ENCODE results near the gene TSC2. TPM values are rescaled to one million over a fixed set of nuclear protein-coding genes. Genes with fewer than 3 reads are reported as not detected.
A peak's percentile ranks its signal among the peaks of the same experiment; 100 is the strongest.

TSC2 gene
- total RNA-seq, 1 experiment from 2014 or later = 166 TPM

- ChIA-PET POLR2A (ENCODE audit: unreplicated experiment) (interaction anchor here (0.6 kb wide), 2 partner anchors 70 to 180 kb away, joined by 3 read pairs; partner anchors contain the start of genes PGP and RPS2), CTCF (no interaction called here)
- intact Hi-C loops (cut with micrococcal nuclease; ENCODE audit: unreplicated experiment) = loop anchor here (1.0 kb wide), 1 partner anchor 8 kb away; no protein-coding TSS in a partner anchor
- TF ChIP-seq CTCF (conservative IDR thresholded peaks at IDR 0.05) = no peak
- no peak for TF ChIP-seq EZH2 (IDR thresholded peaks at IDR 0.05; ENCODE audit: low read depth)
- Histone ChIP-seq H3K4me1 (replicated peaks; ENCODE audit: insufficient read depth) (peaks cover 15% of the 10 kb centered on the region), H3K27me3 (ENCODE audit: insufficient read depth, low read depth) (no peaks in the 10 kb centered on the region), H3K9me3 (ENCODE audit: insufficient read depth, low read depth) (no peaks in the 10 kb centered on the region), H3K79me2 (ENCODE audit: low read depth) (no peaks in the 10 kb centered on the region), H3K4me3 (no peak overlapping the region), H3K9me2 (ENCODE audit: insufficient read depth) (no peaks in the 10 kb centered on the region), H2AFZ (no peak overlapping the region), H3K27ac (no peak overlapping the region), H3K36me3 (ENCODE audit: low read depth) (no peaks in the 10 kb centered on the region), H3K4me2 (no peak overlapping the region), H4K20me1 (ENCODE audit: insufficient read depth) (no peaks in the 10 kb centered on the region), H3F3A (ENCODE audit: insufficient read depth, low read depth) (peaks cover 3% of the 10 kb centered on the region; the same call in 1 of the 2 replicates)
- BruUV-seq (replicated peaks) = TSS peak; percentile 69
- no peak for DNase-seq
Measured at GRCh38 chr16:2034696-2035430, 12.9 kb upstream of the TSC2 start.

- Histone ChIP-seq H3K27me3 (ENCODE audit: insufficient read depth, low read depth) (no peaks in the 10 kb centered on the region), H3K9me2 (ENCODE audit: insufficient read depth) (no peaks in the 10 kb centered on the region), H2AFZ (no peak overlapping the region), H3K79me2 (ENCODE audit: low read depth) (no peaks in the 10 kb centered on the region), H3K4me1 (replicated peaks; ENCODE audit: insufficient read depth) (peaks cover 23% of the 10 kb centered on the region), H3K4me3 (no peak overlapping the region), H3K4me2 (no peak overlapping the region), H3K36me3 (ENCODE audit: low read depth) (no peaks in the 10 kb centered on the region), H4K20me1 (ENCODE audit: insufficient read depth) (no peaks in the 10 kb centered on the region), H3F3A (ENCODE audit: insufficient read depth, low read depth) (peaks cover 10% of the 10 kb centered on the region), H3K27ac (no peak overlapping the region), H3K9me3 (ENCODE audit: insufficient read depth, low read depth) (no peaks in the 10 kb centered on the region)
- no TSS peak for BruUV-seq (replicated peaks)
- ChIA-PET CTCF (interaction anchor here (0.7 to 0.8 kb wide), 2 partner anchors 12 to 58 kb away, joined by 3 read pairs; partner anchors contain the start of genes NTHL1 and TSC2), POLR2A (ENCODE audit: unreplicated experiment) (interaction anchor here (0.6 to 0.7 kb wide), 4 partner anchors 43 to 179 kb away, joined by 3 read pairs; partner anchors contain the start of genes PGP, RPS2 and TBL3)
- intact Hi-C loops (cut with micrococcal nuclease; ENCODE audit: unreplicated experiment) = loop anchor here (1.0 kb wide), 1 partner anchor 8 kb away; no protein-coding TSS in a partner anchor
- TF ChIP-seq EZH2 (IDR thresholded peaks at IDR 0.05; ENCODE audit: low read depth) (no peak), CTCF (conservative IDR thresholded peaks at IDR 0.05) (no peak)
- peak in 1 of 2 experiments; percentile 97 for DNase-seq
Measured at GRCh38 chr16:2035431-2036199, 12.2 kb upstream of the TSC2 start.

GRCh38 chr16:2036200-2036966 lies 11.4 kb upstream of the TSC2 start:
- H3K79me2 ChIP-seq (ENCODE audit: low read depth) = no peaks in the 10 kb centered on the region
- no peak overlapping the region for H2AFZ ChIP-seq
- TF ChIP-seq EZH2 (IDR thresholded peaks at IDR 0.05; ENCODE audit: low read depth) = no peak
- TF ChIP-seq CTCF (conservative IDR thresholded peaks at IDR 0.05) = no peak
- H3K4me1 ChIP-seq (replicated peaks; ENCODE audit: insufficient read depth) = peaks cover 30% of the 10 kb centered on the region
- peaks cover 18% of the 10 kb centered on the region for H3F3A ChIP-seq (ENCODE audit: insufficient read depth, low read depth)
- no peaks in the 10 kb centered on the region for H4K20me1 ChIP-seq (ENCODE audit: insufficient read depth)
- intact Hi-C loops (cut with micrococcal nuclease; ENCODE audit: unreplicated experiment) = no loop called here
- no peaks in the 10 kb centered on the region for H3K36me3 ChIP-seq (ENCODE audit: low read depth)
- ChIA-PET CTCF (interaction anchor here (0.8 kb wide), 1 partner anchor 11 kb away, joined by 3 read pairs; the partner anchor contains the start of genes NTHL1 and TSC2), POLR2A (ENCODE audit: unreplicated experiment) (interaction anchor here (0.6 to 0.7 kb wide), 2 partner anchors 64 to 71 kb away, joined by 3 read pairs; partner anchors contain the start of genes RPS2 and TBL3)
- no peak overlapping the region for H3K4me2 ChIP-seq
- no peaks in the 10 kb centered on the region for H3K9me2 ChIP-seq (ENCODE audit: insufficient read depth)
- BruUV-seq (replicated peaks) = no TSS peak
- no peak overlapping the region for H3K4me3 ChIP-seq
- no peak overlapping the region for H3K27ac ChIP-seq
- DNase-seq = no peak
- no peaks in the 10 kb centered on the region for H3K27me3 ChIP-seq (ENCODE audit: insufficient read depth, low read depth)
- no peaks in the 10 kb centered on the region for H3K9me3 ChIP-seq (ENCODE audit: insufficient read depth, low read depth)
